ENCODE results near the gene NELFA. TPM values are rescaled to one million over a fixed set of nuclear protein-coding genes. Genes with fewer than 3 reads are reported as not detected.

Gene NELFA
- total and polyA plus RNA-seq, 2 donors from 2014 or later: 17.8 to 39.1 TPM

DNA sequence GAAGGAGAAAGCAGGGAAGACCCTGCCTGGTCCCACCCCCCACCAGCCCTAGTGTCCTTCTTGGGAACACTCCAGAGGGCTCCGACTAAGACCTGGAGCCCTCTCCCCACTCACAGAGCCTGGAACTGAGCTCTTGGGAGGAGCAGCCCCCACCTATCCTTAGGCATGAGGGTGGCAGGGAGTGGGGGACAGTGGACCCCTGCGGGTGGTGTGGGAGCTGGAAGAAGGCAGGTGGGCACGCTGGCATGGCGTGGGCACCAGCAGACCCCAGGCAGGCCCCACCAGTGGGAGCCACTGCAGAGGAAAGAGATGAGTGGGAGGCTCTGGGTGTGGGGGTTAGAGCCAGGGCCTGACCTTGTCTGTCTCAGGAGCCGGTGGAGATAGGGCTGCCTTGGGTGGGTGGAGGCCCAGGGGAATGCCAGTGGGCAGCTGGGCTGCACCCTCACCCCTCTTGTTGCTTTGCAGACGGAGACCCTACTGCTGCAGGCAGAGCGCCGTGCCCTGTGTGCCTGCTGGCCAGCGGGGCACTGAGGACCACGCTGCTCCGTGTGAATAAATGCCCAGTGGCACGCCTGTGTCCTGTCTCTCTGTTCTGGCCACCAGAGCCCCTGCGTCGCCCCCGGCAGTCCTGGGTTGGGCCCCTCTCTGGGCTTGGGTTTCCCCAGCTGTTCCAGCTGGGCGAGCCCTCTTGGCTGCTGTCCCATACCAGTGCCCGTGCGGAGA, 34.8 kb upstream of the NELFA start:
- no peaks in the 10 kb centered on the region for H3K27me3 ChIP-seq (ENCODE audit: control insufficient read depth, insufficient read depth, low read length)
- no peak overlapping the region for H3K4me3 ChIP-seq (ENCODE audit: low read length in 3 of 3)
- no peak overlapping the region for H3K27ac ChIP-seq (ENCODE audit: low read depth in 2 of 2, low read length in 2 of 2)
- intact Hi-C loops (cut with DNase I): no loop called here
- FAIRE-seq: no peak
- no peak overlapping the region for H3K9ac ChIP-seq (ENCODE audit: low read length in 3 of 3)
- no peaks in the 10 kb centered on the region for H3K36me3 ChIP-seq (ENCODE audit: control insufficient read depth in 2 of 3, insufficient read depth in 3 of 3, low read length in 3 of 3)
- H3K9me3 ChIP-seq (ENCODE audit: control insufficient read depth in 2 of 3, insufficient read depth in 1 of 3, low read length in 3 of 3): no peaks in the 10 kb centered on the region
- TF ChIP-seq, protein P1, sequence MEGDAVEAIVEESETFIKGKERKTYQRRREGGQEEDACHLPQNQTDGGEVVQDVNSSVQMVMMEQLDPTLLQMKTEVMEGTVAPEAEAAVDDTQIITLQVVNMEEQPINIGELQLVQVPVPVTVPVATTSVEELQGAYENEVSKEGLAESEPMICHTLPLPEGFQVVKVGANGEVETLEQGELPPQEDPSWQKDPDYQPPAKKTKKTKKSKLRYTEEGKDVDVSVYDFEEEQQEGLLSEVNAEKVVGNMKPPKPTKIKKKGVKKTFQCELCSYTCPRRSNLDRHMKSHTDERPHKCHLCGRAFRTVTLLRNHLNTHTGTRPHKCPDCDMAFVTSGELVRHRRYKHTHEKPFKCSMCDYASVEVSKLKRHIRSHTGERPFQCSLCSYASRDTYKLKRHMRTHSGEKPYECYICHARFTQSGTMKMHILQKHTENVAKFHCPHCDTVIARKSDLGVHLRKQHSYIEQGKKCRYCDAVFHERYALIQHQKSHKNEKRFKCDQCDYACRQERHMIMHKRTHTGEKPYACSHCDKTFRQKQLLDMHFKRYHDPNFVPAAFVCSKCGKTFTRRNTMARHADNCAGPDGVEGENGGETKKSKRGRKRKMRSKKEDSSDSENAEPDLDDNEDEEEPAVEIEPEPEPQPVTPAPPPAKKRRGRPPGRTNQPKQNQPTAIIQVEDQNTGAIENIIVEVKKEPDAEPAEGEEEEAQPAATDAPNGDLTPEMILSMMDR (IDR thresholded peaks at IDR 0.05; ENCODE audit: borderline replicate concordance, extremely low read depth, insufficient read depth): no peak
- peaks cover 0 to 4% (median 0%) of the 10 kb centered on the region in 3 donors for H3K4me1 ChIP-seq (ENCODE audit: control insufficient read depth in 2 of 3, insufficient read depth in 2 of 3, low read depth in 1 of 3, low read length in 3 of 3)
- DNase-seq: peak in 1 of 5 donors; percentile 74

DNA sequence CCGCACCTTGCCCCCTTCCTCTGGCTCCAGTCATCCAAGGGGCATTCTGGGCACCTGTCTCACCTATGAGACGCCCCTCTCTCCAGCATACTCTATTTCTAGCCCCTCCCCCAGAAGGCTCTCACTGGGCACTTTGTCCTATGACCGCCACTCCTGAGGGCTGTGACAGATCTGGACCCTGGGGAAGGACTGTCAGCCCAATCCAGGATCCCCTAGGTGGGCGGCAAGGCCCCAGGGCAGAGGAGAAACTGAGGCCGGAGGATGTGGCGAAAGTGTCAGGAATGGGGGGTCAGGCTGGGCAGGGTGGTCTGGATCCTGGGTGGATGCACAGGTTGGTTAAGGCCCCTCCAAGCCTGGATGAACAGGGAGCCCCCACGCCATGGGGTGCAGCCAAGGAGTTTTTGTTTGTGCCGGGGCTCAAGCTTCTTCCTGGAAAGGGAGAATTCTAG, 34.2 kb upstream of the NELFA start:
- FAIRE-seq: no peak

DNA sequence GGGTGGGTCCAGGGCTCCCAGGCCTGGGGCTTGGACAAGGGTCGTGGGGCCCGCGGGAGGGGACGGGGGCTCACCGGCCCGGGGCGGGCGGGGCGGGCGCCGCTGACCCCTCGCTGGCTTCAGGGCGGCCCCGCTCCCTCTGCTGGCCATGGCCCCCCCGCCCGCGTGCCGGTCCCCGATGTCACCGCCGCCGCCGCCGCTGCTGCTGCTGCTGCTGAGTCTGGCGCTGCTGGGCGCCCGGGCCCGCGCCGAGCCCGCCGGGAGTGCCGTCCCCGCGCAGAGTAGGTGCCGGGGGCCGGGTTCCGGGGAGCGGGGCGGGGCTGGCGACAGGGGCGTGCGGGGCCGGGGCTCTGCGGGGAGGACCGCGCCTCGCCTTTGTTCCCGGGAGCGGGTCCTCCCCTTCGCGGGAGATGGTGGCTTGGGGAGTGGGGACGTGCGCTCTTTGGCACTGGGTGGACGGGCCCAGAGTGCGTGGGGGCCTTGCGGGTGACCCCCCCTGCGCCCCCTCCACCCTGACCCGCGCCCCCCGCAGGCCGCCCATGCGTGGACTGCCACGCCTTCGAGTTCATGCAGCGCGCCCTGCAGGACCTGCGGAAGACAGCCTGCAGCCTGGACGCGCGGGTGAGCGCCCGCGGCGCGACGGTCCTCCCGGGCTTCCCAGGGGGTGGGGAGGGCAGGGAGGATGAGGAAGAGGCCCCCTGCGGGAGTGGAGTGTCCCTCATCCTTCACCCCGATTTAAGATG, 33.6 kb upstream of the NELFA start:
- TF ChIP-seq, protein P1 (IDR thresholded peaks at IDR 0.05; ENCODE audit: borderline replicate concordance, extremely low read depth, insufficient read depth): no peak
- no peaks in the 10 kb centered on the region for H3K36me3 ChIP-seq (ENCODE audit: control insufficient read depth in 2 of 3, insufficient read depth in 3 of 3, low read length in 3 of 3)
- no peaks in the 10 kb centered on the region for H3K9me3 ChIP-seq (ENCODE audit: control insufficient read depth in 2 of 3, insufficient read depth in 1 of 3, low read length in 3 of 3)
- H3K27ac ChIP-seq (ENCODE audit: low read depth in 2 of 2, low read length in 2 of 2): no peak overlapping the region
- FAIRE-seq (no peak), DNase-seq (peak in 2 of 5 donors; percentile 70 to 78)
- H3K27me3 ChIP-seq (ENCODE audit: control insufficient read depth, insufficient read depth, low read length): no peaks in the 10 kb centered on the region
- no peak overlapping the region for H3K9ac ChIP-seq (ENCODE audit: low read length in 3 of 3)
- H3K4me3 ChIP-seq (ENCODE audit: low read length in 3 of 3): peak overlapping the region in 1 of 3 donors; percentile 60
- intact Hi-C loops (cut with DNase I): no loop called here
- peaks cover 0 to 4% (median 0%) of the 10 kb centered on the region in 3 donors for H3K4me1 ChIP-seq (ENCODE audit: control insufficient read depth in 2 of 3, insufficient read depth in 2 of 3, low read depth in 1 of 3, low read length in 3 of 3)

More for the DNA sequence above, 34.2 kb upstream of the NELFA start:
- H3K27ac ChIP-seq (ENCODE audit: low read depth in 2 of 2, low read length in 2 of 2): no peak overlapping the region
- no peak overlapping the region for H3K4me3 ChIP-seq (ENCODE audit: low read length in 3 of 3)
- DNase-seq: peak in 1 of 5 donors; percentile 41
- no peaks in the 10 kb centered on the region for H3K36me3 ChIP-seq (ENCODE audit: control insufficient read depth in 2 of 3, insufficient read depth in 3 of 3, low read length in 3 of 3)
- H3K4me1 ChIP-seq (ENCODE audit: control insufficient read depth in 2 of 3, insufficient read depth in 2 of 3, low read depth in 1 of 3, low read length in 3 of 3): peaks cover 0 to 4% (median 0%) of the 10 kb centered on the region in 3 donors
- no peaks in the 10 kb centered on the region for H3K27me3 ChIP-seq (ENCODE audit: control insufficient read depth, insufficient read depth, low read length)
- no peak overlapping the region for H3K9ac ChIP-seq (ENCODE audit: low read length in 3 of 3)
- intact Hi-C loops (cut with DNase I): no loop called here
- TF ChIP-seq, protein P1 (IDR thresholded peaks at IDR 0.05; ENCODE audit: borderline replicate concordance, extremely low read depth, insufficient read depth): no peak
- H3K9me3 ChIP-seq (ENCODE audit: control insufficient read depth in 2 of 3, insufficient read depth in 1 of 3, low read length in 3 of 3): no peaks in the 10 kb centered on the region
